Stimulated activated naive CD8-positive, alpha-beta T cell treated with anti-CD3 and anti-CD28 coated beads, Interleukin-15, amount 100 ng/mL, for 72 hours (primary cell): Measurements from ENCODE around the gene PLEKHO2.

ENCODE experiments used
- ATAC-seq: fragments of 150-1000 bp; cut with Tn5 transposase; 2 replicates; pipeline ENCODE4 v1.10.0; 2021; ENCODE audit warnings: mild to moderate bottlenecking, moderate library complexity
- DNase-seq, 2 donors: peaks; one replicate each; pipeline ENCODE4 v3.0.0; 2021 to 2022
- H3K27ac Mint-ChIP-seq, 2 donors: one replicate each; pipeline ENCODE4 v1.8.0; 2022; ENCODE audit warnings: mild to moderate bottlenecking in 2 of 2, mixed read lengths in 2 of 2, moderate library complexity in 2 of 2
- H3K27me3 Mint-ChIP-seq: one replicate; pipeline ENCODE4 v1.8.0; 2022; ENCODE audit warnings: mixed read lengths
- H3K4me1 Mint-ChIP-seq: one replicate; pipeline ENCODE4 v1.8.0; 2022; ENCODE audit warnings: mild to moderate bottlenecking, mixed read lengths
- H3K4me3 Mint-ChIP-seq, 2 donors: one replicate each; pipeline ENCODE4 v1.8.0; 2022; ENCODE audit warnings: mild to moderate bottlenecking in 2 of 2, mixed read lengths in 2 of 2, moderate library complexity in 1 of 2
- H3K9me3 Mint-ChIP-seq, 2 donors: one replicate each; pipeline ENCODE4 v1.8.0; 2022; ENCODE audit warnings: mixed read lengths in 2 of 2

The PLEKHO2 gene

GRCh38 chr15:64861331-64861730 lies 19.6 kb downstream of the PLEKHO2 start:
- Mint-ChIP-seq H3K9me3 (no peaks in the 10 kb centered on the region), H3K27ac (peak overlapping the region in 1 of 2 donors; percentile 43), H3K4me3 (no peak overlapping the region), H3K27me3 (no peaks in the 10 kb centered on the region), H3K4me1 (peaks cover 36% of the 10 kb centered on the region)
- DNase-seq (no peak), ATAC-seq (no peak)

- Mint-ChIP-seq H3K27ac (peak overlapping the region in 1 of 2 donors; percentile 33), H3K4me3 (no peak overlapping the region), H3K9me3 (no peaks in the 10 kb centered on the region), H3K27me3 (no peaks in the 10 kb centered on the region), H3K4me1 (peaks cover 29% of the 10 kb centered on the region)
- DNase-seq, result no peak
- ATAC-seq, result no peak
Measured at GRCh38 chr15:64861960-64862359, 20.2 kb downstream of the PLEKHO2 start.

GRCh38 chr15:64862408-64862807 lies 20.7 kb downstream of the PLEKHO2 start:
- peak overlapping the region in 1 of 2 donors; percentile 33 for H3K27ac Mint-ChIP-seq
- H3K4me3 Mint-ChIP-seq, result no peak overlapping the region
- no peaks in the 10 kb centered on the region for H3K9me3 Mint-ChIP-seq
- DNase-seq (no peak), ATAC-seq (no peak)
- H3K4me1 Mint-ChIP-seq, result peaks cover 26% of the 10 kb centered on the region
- no peaks in the 10 kb centered on the region for H3K27me3 Mint-ChIP-seq

GRCh38 chr15:64864068-64864467 lies 22.4 kb downstream of the PLEKHO2 start:
- H3K27ac Mint-ChIP-seq, result peak overlapping the region in 1 of 2 donors; percentile 82
- ATAC-seq (no peak), DNase-seq (no peak)
- peaks cover 17% of the 10 kb centered on the region for H3K4me1 Mint-ChIP-seq
- no peaks in the 10 kb centered on the region for H3K27me3 Mint-ChIP-seq
- no peak overlapping the region for H3K4me3 Mint-ChIP-seq
- no peaks in the 10 kb centered on the region for H3K9me3 Mint-ChIP-seq

- ATAC-seq (peak; percentile 52), DNase-seq (no peak)
- Mint-ChIP-seq H3K4me3 (no peak overlapping the region), H3K27me3 (no peaks in the 10 kb centered on the region), H3K9me3 (no peaks in the 10 kb centered on the region), H3K4me1 (peaks cover 17% of the 10 kb centered on the region), H3K27ac (no peak overlapping the region)
Measured at GRCh38 chr15:64865126-64865997, 23.6 kb downstream of the PLEKHO2 start.

GRCh38 chr15:64865998-64866520 lies 24.3 kb downstream of the PLEKHO2 start:
- H3K27ac Mint-ChIP-seq, result no peak overlapping the region
- no peak for DNase-seq
- ATAC-seq, result no peak
- no peaks in the 10 kb centered on the region for H3K9me3 Mint-ChIP-seq
- peaks cover 17% of the 10 kb centered on the region for H3K4me1 Mint-ChIP-seq
- H3K27me3 Mint-ChIP-seq, result no peaks in the 10 kb centered on the region
- no peak overlapping the region for H3K4me3 Mint-ChIP-seq

- ATAC-seq (no peak), DNase-seq (no peak)
- peaks cover 19% of the 10 kb centered on the region for H3K4me1 Mint-ChIP-seq
- H3K9me3 Mint-ChIP-seq, result no peaks in the 10 kb centered on the region
- H3K27ac Mint-ChIP-seq, result no peak overlapping the region
- no peak overlapping the region for H3K4me3 Mint-ChIP-seq
- H3K27me3 Mint-ChIP-seq, result no peaks in the 10 kb centered on the region
Measured at GRCh38 chr15:64869501-64869900, 27.8 kb downstream of the PLEKHO2 start.

GRCh38 chr15:64870353-64870752 lies 28.6 kb downstream of the PLEKHO2 start:
- peaks cover 11% of the 10 kb centered on the region for H3K4me1 Mint-ChIP-seq
- no peak overlapping the region for H3K27ac Mint-ChIP-seq
- ATAC-seq, result no peak
- DNase-seq, result no peak
- no peaks in the 10 kb centered on the region for H3K27me3 Mint-ChIP-seq
- no peaks in the 10 kb centered on the region for H3K9me3 Mint-ChIP-seq
- H3K4me3 Mint-ChIP-seq, result no peak overlapping the region

GRCh38 chr15:64875641-64876223 lies 34.0 kb downstream of the PLEKHO2 start:
- H3K9me3 Mint-ChIP-seq, result no peaks in the 10 kb centered on the region
- H3K4me1 Mint-ChIP-seq, result peaks cover 8% of the 10 kb centered on the region
- H3K27ac Mint-ChIP-seq, result no peak overlapping the region
- no peak overlapping the region for H3K4me3 Mint-ChIP-seq
- no peak for DNase-seq
- no peaks in the 10 kb centered on the region for H3K27me3 Mint-ChIP-seq
- ATAC-seq, result no peak

- ATAC-seq, result no peak
Measured at GRCh38 chr15:64877435-64877834, 35.7 kb downstream of the PLEKHO2 start.

GRCh38 chr15:64878705-64879104 lies 37.0 kb downstream of the PLEKHO2 start:
- Mint-ChIP-seq H3K4me1 (peaks cover 21% of the 10 kb centered on the region), H3K27ac (no peak overlapping the region), H3K27me3 (no peaks in the 10 kb centered on the region)

More at GRCh38 chr15:64877435-64877834, 35.7 kb downstream of the PLEKHO2 start:
- Mint-ChIP-seq H3K9me3 (no peaks in the 10 kb centered on the region), H3K27me3 (no peaks in the 10 kb centered on the region), H3K4me3 (no peak overlapping the region), H3K4me1 (peaks cover 16% of the 10 kb centered on the region), H3K27ac (no peak overlapping the region)
- no peak for DNase-seq

GRCh38 chr15:64883100-64883581 lies 41.4 kb downstream of the PLEKHO2 start:
- ATAC-seq (peak; percentile 82), DNase-seq (peak in 1 of 2 donors; percentile 30)
- H3K9me3 Mint-ChIP-seq, result no peaks in the 10 kb centered on the region
- peak overlapping the region; percentile 66 to 72 for H3K4me3 Mint-ChIP-seq
- H3K4me1 Mint-ChIP-seq, result peaks cover 29% of the 10 kb centered on the region
- H3K27me3 Mint-ChIP-seq, result no peaks in the 10 kb centered on the region
- peak overlapping the region; percentile 90 to 91 for H3K27ac Mint-ChIP-seq

More at GRCh38 chr15:64878705-64879104, 37.0 kb downstream of the PLEKHO2 start:
- Mint-ChIP-seq H3K4me3 (no peak overlapping the region), H3K9me3 (no peaks in the 10 kb centered on the region)
- ATAC-seq, result no peak
- no peak for DNase-seq

- ATAC-seq (peak; percentile 89), DNase-seq (peak; percentile 68 to 78)
- H3K4me1 Mint-ChIP-seq, result peaks cover 29% of the 10 kb centered on the region
- H3K27me3 Mint-ChIP-seq, result no peaks in the 10 kb centered on the region
- H3K9me3 Mint-ChIP-seq, result no peaks in the 10 kb centered on the region
- H3K4me3 Mint-ChIP-seq, result peak overlapping the region; percentile 66 to 72
- H3K27ac Mint-ChIP-seq, result peak overlapping the region; percentile 90 to 91
Measured at GRCh38 chr15:64883997-64884511, 42.3 kb downstream of the PLEKHO2 start.

GRCh38 chr15:64884679-64885078 lies 43.0 kb downstream of the PLEKHO2 start:
- Mint-ChIP-seq H3K4me3 (no peak overlapping the region), H3K27ac (no peak overlapping the region), H3K27me3 (no peaks in the 10 kb centered on the region)

GRCh38 chr15:64888336-64888735 lies 46.6 kb downstream of the PLEKHO2 start:
- H3K27ac Mint-ChIP-seq, result no peak overlapping the region
- DNase-seq (no peak), ATAC-seq (no peak)
- no peaks in the 10 kb centered on the region for H3K9me3 Mint-ChIP-seq
- no peak overlapping the region for H3K4me3 Mint-ChIP-seq
- no peaks in the 10 kb centered on the region for H3K27me3 Mint-ChIP-seq
- peaks cover 37% of the 10 kb centered on the region for H3K4me1 Mint-ChIP-seq

More at GRCh38 chr15:64884679-64885078, 43.0 kb downstream of the PLEKHO2 start:
- ATAC-seq, result no peak
- Mint-ChIP-seq H3K9me3 (no peaks in the 10 kb centered on the region), H3K4me1 (peaks cover 29% of the 10 kb centered on the region)
- DNase-seq, result no peak

GRCh38 chr15:64891561-64891960 lies 49.8 kb downstream of the PLEKHO2 start:
- DNase-seq (no peak), ATAC-seq (no peak)
- Mint-ChIP-seq H3K4me3 (peak overlapping the region; percentile 54 to 100), H3K4me1 (peaks cover 47% of the 10 kb centered on the region), H3K27ac (peak overlapping the region; percentile 95 to 99), H3K9me3 (no peaks in the 10 kb centered on the region), H3K27me3 (no peaks in the 10 kb centered on the region)
